ENCODE data around the gene SLC7A11.

Gene SLC7A11

DNA sequence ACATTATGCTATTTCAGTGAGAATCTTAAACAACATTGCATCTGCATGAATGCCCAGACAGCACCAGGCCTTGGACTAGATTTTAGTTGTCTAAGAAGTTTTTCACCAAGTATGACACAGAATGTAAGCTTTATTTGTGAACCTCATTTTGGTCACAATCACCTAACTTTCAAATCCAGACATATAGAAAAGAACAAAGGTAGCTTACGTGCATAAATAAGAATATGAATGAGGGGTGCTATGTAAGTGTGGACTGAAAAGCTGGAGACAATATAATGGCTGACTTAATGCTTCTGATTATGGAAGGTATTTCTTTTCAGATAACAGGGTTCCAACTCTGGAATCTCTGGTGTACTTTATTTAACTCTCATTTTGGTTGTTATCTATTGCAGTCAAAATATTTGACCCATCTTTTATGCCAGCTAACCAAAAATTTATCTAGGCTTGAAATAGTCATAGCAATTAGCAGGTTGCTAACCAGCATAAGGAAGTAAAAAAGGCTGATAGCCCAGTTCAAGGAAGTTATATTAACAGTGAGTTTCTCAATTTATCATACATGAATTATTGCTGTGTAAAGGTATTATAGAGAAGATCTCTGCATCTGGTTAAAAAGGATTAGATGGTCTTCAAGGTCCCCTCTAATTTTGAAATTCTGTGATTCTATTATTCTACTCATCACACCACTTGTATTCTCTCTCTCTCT, 36.5 kb downstream of the SLC7A11 start:
- Histone ChIP-seq H3K27ac (no peak overlapping the region), H3K79me2 (ENCODE audit: insufficient read depth, low read depth) (no peaks in the 10 kb centered on the region), H3K27me3 (ENCODE audit: insufficient read depth, low read depth) (no peaks in the 10 kb centered on the region)

DNA sequence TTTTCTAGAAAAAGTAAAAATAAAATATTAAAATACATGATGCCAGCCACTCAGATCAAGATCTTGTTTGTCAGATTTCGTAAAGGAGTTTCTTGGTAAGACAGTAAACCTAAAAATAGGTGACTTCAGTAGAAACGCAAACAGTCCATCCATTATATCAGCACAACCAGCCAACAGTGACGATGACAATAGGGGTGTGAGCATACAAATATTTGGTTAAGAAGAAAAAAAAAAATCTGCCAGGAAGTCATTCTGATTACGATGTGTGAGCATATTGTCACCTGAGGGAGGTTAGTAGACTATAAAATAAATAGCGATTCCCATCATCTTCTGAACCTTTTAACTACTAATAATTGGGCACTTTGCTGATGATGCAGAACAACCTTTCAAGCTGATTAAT, 37.6 kb downstream of the SLC7A11 start:
- no peaks in the 10 kb centered on the region for H3K79me2 ChIP-seq (ENCODE audit: insufficient read depth, low read depth)
- no peak overlapping the region for H2AFZ ChIP-seq (ENCODE audit: low read depth)
- H3K9ac ChIP-seq: no peak overlapping the region
- H3K27ac ChIP-seq: no peak overlapping the region
- H3K4me2 ChIP-seq: no peak overlapping the region
- TF ChIP-seq, protein P1, sequence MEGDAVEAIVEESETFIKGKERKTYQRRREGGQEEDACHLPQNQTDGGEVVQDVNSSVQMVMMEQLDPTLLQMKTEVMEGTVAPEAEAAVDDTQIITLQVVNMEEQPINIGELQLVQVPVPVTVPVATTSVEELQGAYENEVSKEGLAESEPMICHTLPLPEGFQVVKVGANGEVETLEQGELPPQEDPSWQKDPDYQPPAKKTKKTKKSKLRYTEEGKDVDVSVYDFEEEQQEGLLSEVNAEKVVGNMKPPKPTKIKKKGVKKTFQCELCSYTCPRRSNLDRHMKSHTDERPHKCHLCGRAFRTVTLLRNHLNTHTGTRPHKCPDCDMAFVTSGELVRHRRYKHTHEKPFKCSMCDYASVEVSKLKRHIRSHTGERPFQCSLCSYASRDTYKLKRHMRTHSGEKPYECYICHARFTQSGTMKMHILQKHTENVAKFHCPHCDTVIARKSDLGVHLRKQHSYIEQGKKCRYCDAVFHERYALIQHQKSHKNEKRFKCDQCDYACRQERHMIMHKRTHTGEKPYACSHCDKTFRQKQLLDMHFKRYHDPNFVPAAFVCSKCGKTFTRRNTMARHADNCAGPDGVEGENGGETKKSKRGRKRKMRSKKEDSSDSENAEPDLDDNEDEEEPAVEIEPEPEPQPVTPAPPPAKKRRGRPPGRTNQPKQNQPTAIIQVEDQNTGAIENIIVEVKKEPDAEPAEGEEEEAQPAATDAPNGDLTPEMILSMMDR (conservative IDR thresholded peaks at IDR 0.05; ENCODE audit: low read depth, low read length): no peak
- no peaks in the 10 kb centered on the region for H3K36me3 ChIP-seq (ENCODE audit: insufficient read depth)
- H3K27me3 ChIP-seq (ENCODE audit: insufficient read depth, low read depth): no peaks in the 10 kb centered on the region
- H4K20me1 ChIP-seq (ENCODE audit: insufficient read depth): no peaks in the 10 kb centered on the region
- no peak overlapping the region for H3K4me3 ChIP-seq (IDR thresholded peaks at IDR 0.05; ENCODE audit: insufficient read depth, low read depth, low read length)
- H3K4me1 ChIP-seq (ENCODE audit: low read depth, poor library complexity, severe bottlenecking): no peaks in the 10 kb centered on the region

More for the DNA sequence above, 36.5 kb downstream of the SLC7A11 start:
- Histone ChIP-seq H3K36me3 (ENCODE audit: insufficient read depth) (no peaks in the 10 kb centered on the region), H3K4me3 (IDR thresholded peaks at IDR 0.05; ENCODE audit: insufficient read depth, low read depth, low read length) (no peak overlapping the region), H3K4me1 (ENCODE audit: low read depth, poor library complexity, severe bottlenecking) (no peaks in the 10 kb centered on the region), H4K20me1 (ENCODE audit: insufficient read depth) (no peaks in the 10 kb centered on the region), H2AFZ (ENCODE audit: low read depth) (no peak overlapping the region), H3K4me2 (no peak overlapping the region), H3K9ac (no peak overlapping the region)
- TF ChIP-seq, protein P1 (conservative IDR thresholded peaks at IDR 0.05; ENCODE audit: low read depth, low read length): no peak

DNA sequence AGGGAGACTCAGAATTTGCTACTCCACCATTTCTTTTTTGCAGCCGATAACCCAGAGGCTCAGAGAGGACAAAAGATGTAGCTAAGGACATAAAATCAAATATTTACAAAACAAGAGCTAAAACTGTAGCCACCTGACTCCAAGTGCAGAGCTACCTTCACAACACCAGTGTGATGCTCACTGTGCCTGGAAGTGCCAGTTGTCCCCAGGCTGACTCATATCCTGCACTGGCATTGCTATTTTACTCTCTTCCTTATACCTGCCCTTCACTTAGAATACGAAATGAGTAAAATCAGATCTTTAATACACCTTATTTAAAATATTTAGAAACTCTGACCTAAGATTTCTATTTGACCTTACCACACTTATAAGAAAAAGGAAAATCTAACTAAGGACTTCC, 39.5 kb downstream of the SLC7A11 start:
- H3K27ac ChIP-seq: no peak overlapping the region
- H3K36me3 ChIP-seq (ENCODE audit: insufficient read depth): no peaks in the 10 kb centered on the region
- H3K79me2 ChIP-seq (ENCODE audit: insufficient read depth, low read depth): no peaks in the 10 kb centered on the region
- H2AFZ ChIP-seq (ENCODE audit: low read depth): no peak overlapping the region
- no peaks in the 10 kb centered on the region for H4K20me1 ChIP-seq (ENCODE audit: insufficient read depth)
- H3K9ac ChIP-seq: no peak overlapping the region
- H3K4me3 ChIP-seq (IDR thresholded peaks at IDR 0.05; ENCODE audit: insufficient read depth, low read depth, low read length): no peak overlapping the region
- H3K4me2 ChIP-seq: no peak overlapping the region
- H3K4me1 ChIP-seq (ENCODE audit: low read depth, poor library complexity, severe bottlenecking): no peaks in the 10 kb centered on the region
- H3K27me3 ChIP-seq (ENCODE audit: insufficient read depth, low read depth): no peaks in the 10 kb centered on the region
- TF ChIP-seq, protein P1 (conservative IDR thresholded peaks at IDR 0.05; ENCODE audit: low read depth, low read length): no peak

DNA sequence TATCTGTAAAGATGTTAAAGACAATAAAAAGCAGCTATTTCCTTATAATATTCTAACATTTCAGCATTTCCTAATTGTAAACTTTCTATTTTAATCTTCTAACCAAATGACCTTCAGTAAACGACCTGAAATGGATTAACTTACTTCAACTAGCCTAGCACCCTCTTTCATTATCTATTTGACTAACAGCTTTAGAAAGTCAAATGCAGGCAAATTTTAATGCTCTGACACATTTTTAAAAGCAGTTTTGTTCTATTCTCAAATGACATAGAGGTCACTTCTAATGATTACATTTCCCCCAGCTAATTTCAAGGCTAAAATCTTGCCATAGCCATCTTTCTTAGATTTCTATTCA, 41.9 kb downstream of the SLC7A11 start:
- Histone ChIP-seq H2AFZ (ENCODE audit: low read depth) (no peak overlapping the region), H3K4me1 (ENCODE audit: low read depth, poor library complexity, severe bottlenecking) (no peaks in the 10 kb centered on the region), H3K9ac (no peak overlapping the region), H3K4me2 (no peak overlapping the region), H3K79me2 (ENCODE audit: insufficient read depth, low read depth) (no peaks in the 10 kb centered on the region), H3K27me3 (ENCODE audit: insufficient read depth, low read depth) (no peaks in the 10 kb centered on the region), H3K36me3 (ENCODE audit: insufficient read depth) (no peaks in the 10 kb centered on the region), H4K20me1 (ENCODE audit: insufficient read depth) (no peaks in the 10 kb centered on the region), H3K4me3 (IDR thresholded peaks at IDR 0.05; ENCODE audit: insufficient read depth, low read depth, low read length) (no peak overlapping the region), H3K27ac (no peak overlapping the region)
- TF ChIP-seq, protein P1 (conservative IDR thresholded peaks at IDR 0.05; ENCODE audit: low read depth, low read length): no peak

All from KMS-11 (cell line).